ENCODE measurements around the gene MCOLN2. TPM values are rescaled to one million over a fixed set of nuclear protein-coding genes. Genes with fewer than 3 reads are reported as not detected.

The MCOLN2 gene
- total and polyA plus RNA-seq, 2 of the 8 experiments (the other 6 are each of a cell fraction or from before 2014, with no cell fraction given) = 1.7 to 6.1 TPM

DNA sequence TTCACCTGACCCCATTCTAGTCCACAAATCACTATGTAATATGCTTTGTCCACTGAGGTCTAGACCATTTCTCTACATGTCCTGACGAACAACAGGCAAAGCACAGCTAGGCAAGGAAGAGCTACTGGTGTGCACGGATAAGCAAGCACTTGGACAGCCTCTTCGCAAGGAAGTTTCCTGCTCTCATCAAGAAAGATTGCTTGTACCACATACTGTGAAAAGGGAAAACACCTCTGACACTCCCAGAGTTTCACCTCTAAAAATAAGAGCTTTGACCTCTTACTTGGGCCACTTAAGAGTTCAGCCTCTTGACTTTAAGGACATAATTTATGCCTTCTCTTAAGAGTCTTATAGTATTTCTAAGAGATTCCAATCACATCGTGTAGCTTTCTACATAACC, 67.9 kb downstream of the MCOLN2 start:
- H2BK20ac ChIP-seq (ENCODE audit: low read length) = no peak overlapping the region
- no peaks in the 10 kb centered on the region for H3K23me2 ChIP-seq (ENCODE audit: low read depth, low read length)
- H4K20me1 ChIP-seq (replicated peaks in 1 of 2; ENCODE audit: control insufficient read depth in 1 of 2, insufficient read depth in 2 of 2, low read length in 2 of 2) = no peaks in the 10 kb centered on the region
- no peak overlapping the region for H4K8ac ChIP-seq (ENCODE audit: extremely low read depth, insufficient read depth, low read length)
- H3K79me1 ChIP-seq (ENCODE audit: low read depth, low read length) = no peaks in the 10 kb centered on the region
- no peak overlapping the region for H3K4ac ChIP-seq (replicated peaks; ENCODE audit: insufficient read length, low read depth, low read length)
- H4K5ac ChIP-seq (ENCODE audit: insufficient read length, low read depth, low read length) = no peak overlapping the region
- H3K14ac ChIP-seq (ENCODE audit: insufficient read length) = no peak overlapping the region
- POLR2A ChIA-PET (ENCODE audit: partially characterized antibody) = no interaction called here
- H2BK15ac ChIP-seq (ENCODE audit: low read length) = no peak overlapping the region
- no peak for TF ChIP-seq CHD2 (IDR thresholded peaks at IDR 0.05; ENCODE audit: low read length)
- no peaks in the 10 kb centered on the region for H3K9me3 ChIP-seq (ENCODE audit: insufficient read depth in 2 of 2, low read depth in 1 of 2, low read length in 1 of 2)
- no peak overlapping the region for H3K4me2 ChIP-seq (ENCODE audit: insufficient read depth in 1 of 2, low read depth in 2 of 2, low read length in 2 of 2)
- H2AK5ac ChIP-seq (ENCODE audit: low read depth, low read length) = no peak overlapping the region
- H2BK120ac ChIP-seq (replicated peaks; ENCODE audit: low read depth, low read length) = no peak overlapping the region
- H2BK12ac ChIP-seq (ENCODE audit: low read depth, low read length) = no peak overlapping the region
- 71% methylated on average over 4 of the region's 4 CpGs; no CpG with 5 or more reads in 1 of the 2 experiments for WGBS, 2 experiments (ENCODE audit: extremely low coverage in 1 of 2, insufficient coverage in 1 of 2, insufficient read length in 1 of 2, insufficient replicate concordance in 2 of 2, low coverage in 1 of 2, low lambda C conversion rate in 2 of 2, missing lambda C conversion rate in 1 of 2)
- H3K56ac ChIP-seq (replicated peaks; ENCODE audit: insufficient read length, low read depth, low read length) = no peak overlapping the region
- no peak overlapping the region for H3K23ac ChIP-seq (ENCODE audit: insufficient read length)
- H3K36me3 ChIP-seq (ENCODE audit: control insufficient read depth in 2 of 4, insufficient read depth in 4 of 4, low read length in 3 of 4) = no peaks in the 10 kb centered on the region; a peak in 1 of 8 replicates
- H3K4me3 ChIP-seq (ENCODE audit: extremely low read depth in 1 of 4, insufficient read depth in 2 of 4, low read depth in 3 of 4, low read length in 4 of 4) = no peak overlapping the region
- FAIRE-seq = no peak
- no peak overlapping the region for H4K91ac ChIP-seq (replicated peaks; ENCODE audit: insufficient read length, low read length)
- H3K27me3 ChIP-seq (replicated peaks in 1 of 4; ENCODE audit: control insufficient read depth in 3 of 4, extremely low read depth in 1 of 4, insufficient read depth in 3 of 4, low read length in 3 of 4) = no peaks in the 10 kb centered on the region
- H3K27ac ChIP-seq (ENCODE audit: low read depth, low read length) = no peak overlapping the region
- no peak for DNase-seq (ENCODE audit: low read depth in 1 of 2, low spot score in 2 of 2)
- no peak overlapping the region for H2BK5ac ChIP-seq (ENCODE audit: low read depth, low read length)
- CTCF ChIA-PET (ENCODE audit: partially characterized antibody) = interaction anchor here (0.6 to 5.3 kb wide), 10 partner anchors 9 to 179 kb away, joined by 3 to 33 read pairs (median 3); no protein-coding TSS in a partner anchor
- no peak overlapping the region for H3K9ac ChIP-seq (replicated peaks in 1 of 4; ENCODE audit: extremely low read depth in 1 of 4, low read depth in 3 of 4, low read length in 3 of 4)
- no peak overlapping the region for H3K18ac ChIP-seq (ENCODE audit: extremely low read depth, low read length)
- no peak overlapping the region for H2AFZ ChIP-seq (ENCODE audit: low read length)
- no peaks in the 10 kb centered on the region for H3K79me2 ChIP-seq (ENCODE audit: control insufficient read depth in 1 of 2, insufficient read depth in 2 of 2, low read length in 2 of 2)
- peaks cover 0 to 3% (median 0%) of the 10 kb centered on the region in 4 experiments; a peak in 1 of 7 replicates for H3K4me1 ChIP-seq (replicated peaks in 1 of 4; ENCODE audit: control insufficient read depth in 3 of 4, insufficient read depth in 4 of 4, low read length in 3 of 4)

Measured in H1 (cell line).